GM18508 (cell line): ENCODE results near the gene C12orf60.

Experiments
- ATAC-seq: cut with Tn5 transposase; IDR thresholded peaks from one replicate; pipeline ENCODE4 v1.9.1; 2021; ENCODE audit warnings: moderate number of reproducible peaks; ENCODE audit not compliant: insufficient read depth, unreplicated experiment

Gene C12orf60

GRCh38 chr12:14868916-14869506, 65.5 kb downstream of the C12orf60 start:
- ATAC-seq = no peak

DNA sequence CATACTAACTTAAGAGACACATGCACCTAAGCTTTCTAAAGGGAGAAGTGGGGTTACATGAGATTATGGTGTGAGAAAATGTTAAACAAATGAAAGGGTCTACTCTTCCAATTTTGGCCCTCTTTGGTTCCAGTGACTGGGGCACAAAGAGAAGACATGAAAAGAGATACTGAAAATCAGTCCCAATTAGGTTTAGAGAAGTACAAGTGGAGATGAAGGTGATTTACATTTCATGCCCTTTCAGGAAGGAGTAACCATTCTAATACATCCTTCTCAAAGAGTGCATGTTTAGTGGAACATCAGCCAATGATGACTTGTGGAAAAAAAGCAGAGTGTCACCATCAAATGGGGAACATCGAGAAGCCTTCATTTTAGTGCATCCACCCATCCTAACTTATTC, 67.8 kb downstream of the C12orf60 start:
- no peak for ATAC-seq

- no peak for ATAC-seq
These were observed 68.4 kb downstream of the C12orf60 start for GRCh38 chr12:14871886-14872285.

- ATAC-seq = no peak
These were observed 70.1 kb downstream of the C12orf60 start for GRCh38 chr12:14873440-14874185.
